ENCODE data around the gene SLC35G4. TPM values are rescaled to one million over a fixed set of nuclear protein-coding genes. Genes with fewer than 3 reads are reported as not detected.

Gene SLC35G4
- total RNA-seq, 4 donors from 2014 or later, result not detected

DNA sequence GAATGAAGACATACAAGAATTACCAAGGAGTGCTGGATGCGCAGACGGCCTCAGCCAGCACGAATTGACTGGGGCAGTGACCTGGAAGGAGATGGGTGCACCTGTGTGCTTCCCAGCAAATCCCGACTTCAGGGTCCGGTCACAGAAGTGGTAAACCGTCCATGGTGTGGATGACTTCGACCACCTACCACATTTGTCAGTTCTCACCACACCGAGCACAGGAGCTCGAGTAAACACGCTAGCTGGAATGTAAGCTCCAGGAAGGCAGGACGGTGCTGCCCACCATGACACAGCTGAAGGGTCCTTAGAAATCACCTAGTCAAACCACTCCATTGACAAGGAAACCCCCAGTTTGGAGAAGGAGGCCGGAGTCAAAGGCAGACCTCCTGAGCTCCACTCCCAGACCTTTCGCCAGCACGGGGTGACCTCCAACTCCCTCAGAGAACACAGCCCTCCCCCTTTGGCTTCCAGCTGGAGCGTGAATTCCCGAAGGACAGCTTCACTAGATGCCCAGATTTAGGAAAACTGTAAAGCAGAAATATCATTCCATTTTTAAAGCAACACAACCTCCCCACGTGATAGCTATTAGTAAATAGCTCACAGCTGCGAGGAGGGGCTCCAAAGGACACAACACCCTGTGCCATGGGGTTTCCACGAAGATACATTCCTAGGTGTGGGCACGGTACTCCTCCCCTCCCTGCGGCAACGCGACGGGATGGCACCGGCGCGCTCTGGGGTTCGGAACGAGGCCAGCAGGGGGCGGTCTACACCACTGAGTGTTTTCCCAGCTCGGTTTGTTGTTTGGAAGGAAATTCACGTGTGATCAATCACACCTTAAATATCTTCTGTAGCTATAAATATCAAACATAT lies 45.6 kb downstream of the SLC35G4 start:
- intact Hi-C loops (cut with DNase I), result no loop called here
- H3K4me3 ChIP-seq (replicated peaks in 1 of 3), result no peak overlapping the region

DNA sequence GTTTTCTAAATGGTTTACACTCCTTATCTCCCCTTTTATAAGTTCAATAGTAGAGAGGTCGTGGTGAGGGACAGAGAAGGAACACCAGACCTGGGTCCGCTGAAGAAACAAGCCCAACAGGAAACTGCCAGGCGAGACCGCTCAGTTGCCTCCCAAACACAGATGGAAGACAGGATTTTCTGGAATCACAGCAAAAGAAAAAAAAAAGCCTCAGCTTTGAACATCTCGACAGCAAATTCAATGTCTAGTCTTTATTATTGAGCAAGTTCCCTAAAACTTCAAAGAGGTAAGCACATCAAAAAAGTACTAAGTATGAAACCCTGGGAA lies 46.2 kb downstream of the SLC35G4 start:
- Histone ChIP-seq H3K27me3 (no peaks in the 10 kb centered on the region), H3K4me3 (replicated peaks in 1 of 3) (no peak overlapping the region), H3K4me1 (peaks cover 0 to 4% of the 10 kb centered on the region in 2 donors), H3K36me3 (no peaks in the 10 kb centered on the region), H3K9me3 (no peaks in the 10 kb centered on the region), H3K27ac (no peak overlapping the region)
- DNase-seq, result peak in 1 of 2 donors; percentile 14
- WGBS, 2 donors, result 30 to 43% methylated on average over 5 of the region's 5 CpGs
- no peak for TF ChIP-seq POLR2A (IDR thresholded peaks at IDR 0.05)
- TF ChIP-seq, protein P1, sequence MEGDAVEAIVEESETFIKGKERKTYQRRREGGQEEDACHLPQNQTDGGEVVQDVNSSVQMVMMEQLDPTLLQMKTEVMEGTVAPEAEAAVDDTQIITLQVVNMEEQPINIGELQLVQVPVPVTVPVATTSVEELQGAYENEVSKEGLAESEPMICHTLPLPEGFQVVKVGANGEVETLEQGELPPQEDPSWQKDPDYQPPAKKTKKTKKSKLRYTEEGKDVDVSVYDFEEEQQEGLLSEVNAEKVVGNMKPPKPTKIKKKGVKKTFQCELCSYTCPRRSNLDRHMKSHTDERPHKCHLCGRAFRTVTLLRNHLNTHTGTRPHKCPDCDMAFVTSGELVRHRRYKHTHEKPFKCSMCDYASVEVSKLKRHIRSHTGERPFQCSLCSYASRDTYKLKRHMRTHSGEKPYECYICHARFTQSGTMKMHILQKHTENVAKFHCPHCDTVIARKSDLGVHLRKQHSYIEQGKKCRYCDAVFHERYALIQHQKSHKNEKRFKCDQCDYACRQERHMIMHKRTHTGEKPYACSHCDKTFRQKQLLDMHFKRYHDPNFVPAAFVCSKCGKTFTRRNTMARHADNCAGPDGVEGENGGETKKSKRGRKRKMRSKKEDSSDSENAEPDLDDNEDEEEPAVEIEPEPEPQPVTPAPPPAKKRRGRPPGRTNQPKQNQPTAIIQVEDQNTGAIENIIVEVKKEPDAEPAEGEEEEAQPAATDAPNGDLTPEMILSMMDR (IDR thresholded peaks at IDR 0.05), result no peak
- intact Hi-C loops (cut with DNase I), result no loop called here

More for the DNA sequence above, 45.6 kb downstream of the SLC35G4 start:
- no peak overlapping the region for H3K27ac ChIP-seq
- TF ChIP-seq, protein P1 (IDR thresholded peaks at IDR 0.05), result peak; percentile 69 to 77 (median 75)
- TF ChIP-seq POLR2A (IDR thresholded peaks at IDR 0.05), result no peak
- H3K9me3 ChIP-seq, result no peaks in the 10 kb centered on the region
- peaks cover 0 to 4% of the 10 kb centered on the region in 2 donors for H3K4me1 ChIP-seq
- no peaks in the 10 kb centered on the region for H3K27me3 ChIP-seq
- peak; percentile 55 to 63 for DNase-seq
- H3K36me3 ChIP-seq, result no peaks in the 10 kb centered on the region
- WGBS, 2 donors, result 38 to 62% methylated on average over 22 to 32 of the region's 32 CpGs

GRCh38 chr18:11657152-11657551 lies 47.8 kb downstream of the SLC35G4 start:
- intact Hi-C loops (cut with DNase I), result no loop called here
- TF ChIP-seq, protein P1 (IDR thresholded peaks at IDR 0.05), result no peak
- no peak for TF ChIP-seq POLR2A (IDR thresholded peaks at IDR 0.05)
- no peak overlapping the region for H3K27ac ChIP-seq
- DNase-seq, result no peak
- H3K36me3 ChIP-seq, result no peaks in the 10 kb centered on the region
- H3K9me3 ChIP-seq, result no peaks in the 10 kb centered on the region
- H3K4me3 ChIP-seq (replicated peaks in 1 of 3), result no peak overlapping the region
- no peaks in the 10 kb centered on the region for H3K27me3 ChIP-seq
- peaks cover 0 to 4% of the 10 kb centered on the region in 2 donors for H3K4me1 ChIP-seq
- 86 to 87% methylated on average over 9 of the region's 9 CpGs for WGBS, 2 donors

GRCh38 chr18:11657554-11657953 lies 48.2 kb downstream of the SLC35G4 start:
- no peaks in the 10 kb centered on the region for H3K36me3 ChIP-seq
- H3K4me1 ChIP-seq, result peaks cover 0 to 4% of the 10 kb centered on the region in 2 donors
- H3K4me3 ChIP-seq (replicated peaks in 1 of 3), result no peak overlapping the region
- intact Hi-C loops (cut with DNase I), result no loop called here
- H3K27me3 ChIP-seq, result no peaks in the 10 kb centered on the region
- no peak for TF ChIP-seq POLR2A (IDR thresholded peaks at IDR 0.05)
- TF ChIP-seq, protein P1 (IDR thresholded peaks at IDR 0.05), result no peak
- H3K9me3 ChIP-seq, result no peaks in the 10 kb centered on the region
- 84 to 93% methylated on average over 8 of the region's 8 CpGs for WGBS, 2 donors
- H3K27ac ChIP-seq, result no peak overlapping the region
- no peak for DNase-seq

- no peak for DNase-seq
- Histone ChIP-seq H3K4me1 (peaks cover 0 to 4% of the 10 kb centered on the region in 2 donors), H3K4me3 (replicated peaks in 1 of 3) (no peak overlapping the region), H3K27me3 (no peaks in the 10 kb centered on the region), H3K9me3 (no peaks in the 10 kb centered on the region), H3K27ac (no peak overlapping the region), H3K36me3 (no peaks in the 10 kb centered on the region)
- 92 to 96% methylated on average over 5 of the region's 5 CpGs for WGBS, 2 donors
- TF ChIP-seq POLR2A (IDR thresholded peaks at IDR 0.05), result no peak
- TF ChIP-seq, protein P1 (IDR thresholded peaks at IDR 0.05), result no peak
- intact Hi-C loops (cut with DNase I), result no loop called here
Observed at GRCh38 chr18:11658019-11658418, 48.6 kb downstream of the SLC35G4 start.

Measured in thyroid gland (tissue), 4 donors.